ENCODE data around the gene LMAN1L.

DNA sequence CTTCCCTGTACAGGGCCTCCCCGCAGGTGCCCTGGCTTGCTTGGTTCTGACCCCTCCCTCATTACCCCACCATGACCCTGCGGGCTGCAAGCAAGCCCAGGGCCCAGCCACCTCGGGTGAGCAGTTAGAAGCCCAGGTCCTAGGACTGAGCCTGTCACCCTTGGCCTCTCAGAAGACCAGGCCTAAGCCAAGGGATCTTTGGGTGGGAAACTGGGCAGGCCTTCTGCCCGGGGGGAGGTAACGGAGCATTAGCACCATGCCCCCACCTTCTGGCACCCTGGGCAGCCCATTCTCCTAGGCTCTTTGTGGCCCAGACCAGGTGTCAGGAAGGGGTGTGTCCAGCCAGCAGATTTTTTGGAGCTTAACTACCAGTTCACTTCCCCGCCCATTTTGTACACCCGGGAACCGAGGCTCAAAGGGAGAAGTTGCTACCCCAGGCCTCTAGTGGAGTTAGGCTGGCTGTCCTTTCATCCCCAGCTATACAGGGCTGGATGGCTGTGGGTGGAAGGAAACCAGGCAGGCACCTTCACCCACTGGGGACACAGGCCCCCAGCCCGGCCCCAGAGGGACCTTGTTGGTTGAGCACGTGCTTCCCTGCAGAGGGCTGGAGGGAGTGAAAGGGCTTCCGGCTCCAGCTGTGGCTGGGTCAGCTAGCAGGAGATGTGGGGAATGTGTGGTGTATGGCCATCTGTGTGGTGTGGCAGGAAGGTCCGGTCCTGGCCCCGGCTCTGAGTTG lies 29.4 kb upstream of the LMAN1L start:
- TF ChIP-seq, protein P1, sequence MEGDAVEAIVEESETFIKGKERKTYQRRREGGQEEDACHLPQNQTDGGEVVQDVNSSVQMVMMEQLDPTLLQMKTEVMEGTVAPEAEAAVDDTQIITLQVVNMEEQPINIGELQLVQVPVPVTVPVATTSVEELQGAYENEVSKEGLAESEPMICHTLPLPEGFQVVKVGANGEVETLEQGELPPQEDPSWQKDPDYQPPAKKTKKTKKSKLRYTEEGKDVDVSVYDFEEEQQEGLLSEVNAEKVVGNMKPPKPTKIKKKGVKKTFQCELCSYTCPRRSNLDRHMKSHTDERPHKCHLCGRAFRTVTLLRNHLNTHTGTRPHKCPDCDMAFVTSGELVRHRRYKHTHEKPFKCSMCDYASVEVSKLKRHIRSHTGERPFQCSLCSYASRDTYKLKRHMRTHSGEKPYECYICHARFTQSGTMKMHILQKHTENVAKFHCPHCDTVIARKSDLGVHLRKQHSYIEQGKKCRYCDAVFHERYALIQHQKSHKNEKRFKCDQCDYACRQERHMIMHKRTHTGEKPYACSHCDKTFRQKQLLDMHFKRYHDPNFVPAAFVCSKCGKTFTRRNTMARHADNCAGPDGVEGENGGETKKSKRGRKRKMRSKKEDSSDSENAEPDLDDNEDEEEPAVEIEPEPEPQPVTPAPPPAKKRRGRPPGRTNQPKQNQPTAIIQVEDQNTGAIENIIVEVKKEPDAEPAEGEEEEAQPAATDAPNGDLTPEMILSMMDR (IDR thresholded peaks at IDR 0.05 in 4 of 5, conservative IDR thresholded peaks at IDR 0.05 in 1 of 5): no peak
- no peak for TF ChIP-seq POLR2A (IDR thresholded peaks at IDR 0.05)
